Measurements from ENCODE around the gene GRIN2D. TPM values are rescaled to one million over a fixed set of nuclear protein-coding genes. Genes with fewer than 3 reads are reported as not detected.

GRIN2D gene
- total RNA-seq, 1 experiment from 2014 or later: 23.0 TPM

- TF ChIP-seq OVOL2 (CRISPR knock-in tag; IDR thresholded peaks at IDR 0.05; ENCODE audit: borderline replicate concordance) (no peak), MAX (CRISPR knock-in tag; IDR thresholded peaks at IDR 0.05) (no peak), SMAD4 (CRISPR knock-in tag; IDR thresholded peaks at IDR 0.05) (no peak), TEAD4 (CRISPR knock-in tag; IDR thresholded peaks at IDR 0.05) (peak; percentile 79; the same call in 1 of the 2 replicates), ATF2 (CRISPR knock-in tag; IDR thresholded peaks at IDR 0.05; ENCODE audit: borderline replicate concordance, low read depth) (no peak), ZNF423 (CRISPR knock-in tag; IDR thresholded peaks at IDR 0.05) (no peak), JAZF1 (CRISPR knock-in tag; IDR thresholded peaks at IDR 0.05) (no peak), CTCF (IDR thresholded peaks at IDR 0.05) (no peak), ZNF671 (CRISPR knock-in tag; IDR thresholded peaks at IDR 0.05) (no peak)
- TF ChIP-seq, protein P1, sequence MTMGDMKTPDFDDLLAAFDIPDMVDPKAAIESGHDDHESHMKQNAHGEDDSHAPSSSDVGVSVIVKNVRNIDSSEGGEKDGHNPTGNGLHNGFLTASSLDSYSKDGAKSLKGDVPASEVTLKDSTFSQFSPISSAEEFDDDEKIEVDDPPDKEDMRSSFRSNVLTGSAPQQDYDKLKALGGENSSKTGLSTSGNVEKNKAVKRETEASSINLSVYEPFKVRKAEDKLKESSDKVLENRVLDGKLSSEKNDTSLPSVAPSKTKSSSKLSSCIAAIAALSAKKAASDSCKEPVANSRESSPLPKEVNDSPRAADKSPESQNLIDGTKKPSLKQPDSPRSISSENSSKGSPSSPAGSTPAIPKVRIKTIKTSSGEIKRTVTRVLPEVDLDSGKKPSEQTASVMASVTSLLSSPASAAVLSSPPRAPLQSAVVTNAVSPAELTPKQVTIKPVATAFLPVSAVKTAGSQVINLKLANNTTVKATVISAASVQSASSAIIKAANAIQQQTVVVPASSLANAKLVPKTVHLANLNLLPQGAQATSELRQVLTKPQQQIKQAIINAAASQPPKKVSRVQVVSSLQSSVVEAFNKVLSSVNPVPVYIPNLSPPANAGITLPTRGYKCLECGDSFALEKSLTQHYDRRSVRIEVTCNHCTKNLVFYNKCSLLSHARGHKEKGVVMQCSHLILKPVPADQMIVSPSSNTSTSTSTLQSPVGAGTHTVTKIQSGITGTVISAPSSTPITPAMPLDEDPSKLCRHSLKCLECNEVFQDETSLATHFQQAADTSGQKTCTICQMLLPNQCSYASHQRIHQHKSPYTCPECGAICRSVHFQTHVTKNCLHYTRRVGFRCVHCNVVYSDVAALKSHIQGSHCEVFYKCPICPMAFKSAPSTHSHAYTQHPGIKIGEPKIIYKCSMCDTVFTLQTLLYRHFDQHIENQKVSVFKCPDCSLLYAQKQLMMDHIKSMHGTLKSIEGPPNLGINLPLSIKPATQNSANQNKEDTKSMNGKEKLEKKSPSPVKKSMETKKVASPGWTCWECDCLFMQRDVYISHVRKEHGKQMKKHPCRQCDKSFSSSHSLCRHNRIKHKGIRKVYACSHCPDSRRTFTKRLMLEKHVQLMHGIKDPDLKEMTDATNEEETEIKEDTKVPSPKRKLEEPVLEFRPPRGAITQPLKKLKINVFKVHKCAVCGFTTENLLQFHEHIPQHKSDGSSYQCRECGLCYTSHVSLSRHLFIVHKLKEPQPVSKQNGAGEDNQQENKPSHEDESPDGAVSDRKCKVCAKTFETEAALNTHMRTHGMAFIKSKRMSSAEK (CRISPR knock-in tag; IDR thresholded peaks at IDR 0.05; ENCODE audit: borderline replicate concordance): no peak
- TF ChIP-seq, protein P2, sequence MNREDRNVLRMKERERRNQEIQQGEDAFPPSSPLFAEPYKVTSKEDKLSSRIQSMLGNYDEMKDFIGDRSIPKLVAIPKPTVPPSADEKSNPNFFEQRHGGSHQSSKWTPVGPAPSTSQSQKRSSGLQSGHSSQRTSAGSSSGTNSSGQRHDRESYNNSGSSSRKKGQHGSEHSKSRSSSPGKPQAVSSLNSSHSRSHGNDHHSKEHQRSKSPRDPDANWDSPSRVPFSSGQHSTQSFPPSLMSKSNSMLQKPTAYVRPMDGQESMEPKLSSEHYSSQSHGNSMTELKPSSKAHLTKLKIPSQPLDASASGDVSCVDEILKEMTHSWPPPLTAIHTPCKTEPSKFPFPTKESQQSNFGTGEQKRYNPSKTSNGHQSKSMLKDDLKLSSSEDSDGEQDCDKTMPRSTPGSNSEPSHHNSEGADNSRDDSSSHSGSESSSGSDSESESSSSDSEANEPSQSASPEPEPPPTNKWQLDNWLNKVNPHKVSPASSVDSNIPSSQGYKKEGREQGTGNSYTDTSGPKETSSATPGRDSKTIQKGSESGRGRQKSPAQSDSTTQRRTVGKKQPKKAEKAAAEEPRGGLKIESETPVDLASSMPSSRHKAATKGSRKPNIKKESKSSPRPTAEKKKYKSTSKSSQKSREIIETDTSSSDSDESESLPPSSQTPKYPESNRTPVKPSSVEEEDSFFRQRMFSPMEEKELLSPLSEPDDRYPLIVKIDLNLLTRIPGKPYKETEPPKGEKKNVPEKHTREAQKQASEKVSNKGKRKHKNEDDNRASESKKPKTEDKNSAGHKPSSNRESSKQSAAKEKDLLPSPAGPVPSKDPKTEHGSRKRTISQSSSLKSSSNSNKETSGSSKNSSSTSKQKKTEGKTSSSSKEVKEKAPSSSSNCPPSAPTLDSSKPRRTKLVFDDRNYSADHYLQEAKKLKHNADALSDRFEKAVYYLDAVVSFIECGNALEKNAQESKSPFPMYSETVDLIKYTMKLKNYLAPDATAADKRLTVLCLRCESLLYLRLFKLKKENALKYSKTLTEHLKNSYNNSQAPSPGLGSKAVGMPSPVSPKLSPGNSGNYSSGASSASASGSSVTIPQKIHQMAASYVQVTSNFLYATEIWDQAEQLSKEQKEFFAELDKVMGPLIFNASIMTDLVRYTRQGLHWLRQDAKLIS (CRISPR knock-in tag; IDR thresholded peaks at IDR 0.05; ENCODE audit: borderline replicate concordance): no peak
Measured at GRCh38 chr19:48362716-48363499, 30.6 kb upstream of the GRIN2D start (continued).

GRCh38 chr19:48363500-48363809 lies 30.0 kb upstream of the GRIN2D start:
- ATAC-seq (peak; percentile 14), DNase-seq (ENCODE audit: low spot score) (no peak)
- Mint-ChIP-seq H3K27me3 (ENCODE audit: low read depth) (peaks cover 15% of the 10 kb centered on the region), H3K4me1 (peaks cover 9% of the 10 kb centered on the region), H3K9me3 (no peaks in the 10 kb centered on the region), H3K27ac (peak overlapping the region; percentile 97), H3K4me3 (peak overlapping the region; percentile 81), H3K36me3 (peaks cover 8% of the 10 kb centered on the region)
- CTCF ChIA-PET: interaction anchor here (0.6 to 4.8 kb wide), 27 partner anchors 10 to 294 kb away, joined by 3 to 80 read pairs (median 6); partner anchors contain the start of genes GRIN2D, GRWD1 and KDELR1
- POLR2A ChIA-PET: interaction anchor here (0.6 to 2.1 kb wide), 11 partner anchors 12 to 537 kb away, joined by 3 to 15 read pairs (median 5); partner anchors contain the start of genes EMP3, KDELR1 and NUCB1
- TF ChIP-seq, protein P3, sequence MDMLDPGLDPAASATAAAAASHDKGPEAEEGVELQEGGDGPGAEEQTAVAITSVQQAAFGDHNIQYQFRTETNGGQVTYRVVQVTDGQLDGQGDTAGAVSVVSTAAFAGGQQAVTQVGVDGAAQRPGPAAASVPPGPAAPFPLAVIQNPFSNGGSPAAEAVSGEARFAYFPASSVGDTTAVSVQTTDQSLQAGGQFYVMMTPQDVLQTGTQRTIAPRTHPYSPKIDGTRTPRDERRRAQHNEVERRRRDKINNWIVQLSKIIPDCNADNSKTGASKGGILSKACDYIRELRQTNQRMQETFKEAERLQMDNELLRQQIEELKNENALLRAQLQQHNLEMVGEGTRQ (CRISPR knock-in tag; IDR thresholded peaks at IDR 0.05): 0 out of 2 replicates have a peak, but pooled peaks have one; percentile 49
- TF ChIP-seq STAT6 (CRISPR knock-in tag; conservative IDR thresholded peaks at IDR 0.05; ENCODE audit: low read depth): no peak
- TF ChIP-seq, protein P4, sequence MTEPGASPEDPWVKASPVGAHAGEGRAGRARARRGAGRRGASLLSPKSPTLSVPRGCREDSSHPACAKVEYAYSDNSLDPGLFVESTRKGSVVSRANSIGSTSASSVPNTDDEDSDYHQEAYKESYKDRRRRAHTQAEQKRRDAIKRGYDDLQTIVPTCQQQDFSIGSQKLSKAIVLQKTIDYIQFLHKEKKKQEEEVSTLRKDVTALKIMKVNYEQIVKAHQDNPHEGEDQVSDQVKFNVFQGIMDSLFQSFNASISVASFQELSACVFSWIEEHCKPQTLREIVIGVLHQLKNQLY (CRISPR knock-in tag; IDR thresholded peaks at IDR 0.05): no peak
- TF ChIP-seq, protein P5, sequence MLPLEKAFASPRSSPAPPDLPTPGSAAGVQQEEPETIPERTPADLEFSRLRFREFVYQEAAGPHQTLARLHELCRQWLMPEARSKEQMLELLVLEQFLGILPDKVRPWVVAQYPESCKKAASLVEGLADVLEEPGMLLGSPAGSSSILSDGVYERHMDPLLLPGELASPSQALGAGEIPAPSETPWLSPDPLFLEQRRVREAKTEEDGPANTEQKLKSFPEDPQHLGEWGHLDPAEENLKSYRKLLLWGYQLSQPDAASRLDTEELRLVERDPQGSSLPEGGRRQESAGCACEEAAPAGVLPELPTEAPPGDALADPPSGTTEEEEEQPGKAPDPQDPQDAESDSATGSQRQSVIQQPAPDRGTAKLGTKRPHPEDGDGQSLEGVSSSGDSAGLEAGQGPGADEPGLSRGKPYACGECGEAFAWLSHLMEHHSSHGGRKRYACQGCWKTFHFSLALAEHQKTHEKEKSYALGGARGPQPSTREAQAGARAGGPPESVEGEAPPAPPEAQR (CRISPR knock-in tag; IDR thresholded peaks at IDR 0.05): no peak
